SHP77 treated with DMSO at 0.1 percent for 48 hours (cell line): ENCODE measurements around the gene TGFB3.
"Not testable (repeated sequence)": the region's sequence is repeated elsewhere in the genome, so short reads cannot be mapped to it uniquely, and the experiment has no call there.

Source experiments
- DNase-seq: peaks from one replicate; lab custom pipeline; 2025; lab: John Stamatoyannopoulos, UW

The TGFB3 gene

GRCh38 chr14:75960231-75960630 is 21.6 kb downstream of the TGFB3 start:
- no peak for DNase-seq

GRCh38 chr14:75959031-75959430 is 22.8 kb downstream of the TGFB3 start:
- DNase-seq: no peak

DNA sequence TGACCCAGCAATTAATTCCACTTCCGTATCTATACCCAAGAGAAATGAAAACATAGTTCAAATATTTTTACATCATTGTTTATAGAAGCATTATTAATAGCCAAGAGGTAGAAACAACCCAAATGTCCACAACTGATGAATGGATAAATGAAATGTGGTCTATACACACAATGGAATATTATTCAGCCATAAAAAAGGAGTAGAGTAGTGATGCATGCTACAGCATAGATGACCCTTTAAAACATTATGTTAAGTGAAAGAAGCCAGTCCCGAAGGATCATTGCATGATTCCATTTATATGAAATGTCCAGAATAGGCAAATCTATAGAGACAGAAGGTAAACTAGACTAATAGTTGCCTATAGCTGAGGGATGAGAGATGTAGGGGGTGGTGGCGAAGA is 29.3 kb downstream of the TGFB3 start:
- no peak for DNase-seq

GRCh38 chr14:75946785-75947184 is 35.0 kb downstream of the TGFB3 start:
- no peak for DNase-seq

- no peak for DNase-seq
Measured at GRCh38 chr14:75944607-75945241, 37.1 kb downstream of the TGFB3 start.

DNA sequence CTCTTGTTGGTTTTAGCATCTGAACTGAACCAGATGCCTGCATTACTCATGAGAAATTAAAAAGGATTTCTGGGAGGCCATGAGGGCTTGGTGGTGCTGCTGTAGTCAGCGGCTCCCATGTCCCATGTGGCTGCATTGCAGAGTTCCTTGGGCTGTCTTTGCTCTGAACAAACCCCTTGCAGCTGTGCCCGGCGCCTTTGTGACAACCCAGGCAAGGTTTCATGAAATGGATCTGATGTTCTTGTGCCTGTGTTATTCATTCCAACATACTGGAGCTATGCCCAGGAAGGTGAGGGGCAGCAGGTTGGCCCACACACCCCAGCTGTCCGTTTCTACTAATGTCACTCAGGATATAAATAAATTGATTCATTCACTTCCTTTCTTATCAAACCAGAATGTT is 40.8 kb downstream of the TGFB3 start:
- no peak for DNase-seq

DNA sequence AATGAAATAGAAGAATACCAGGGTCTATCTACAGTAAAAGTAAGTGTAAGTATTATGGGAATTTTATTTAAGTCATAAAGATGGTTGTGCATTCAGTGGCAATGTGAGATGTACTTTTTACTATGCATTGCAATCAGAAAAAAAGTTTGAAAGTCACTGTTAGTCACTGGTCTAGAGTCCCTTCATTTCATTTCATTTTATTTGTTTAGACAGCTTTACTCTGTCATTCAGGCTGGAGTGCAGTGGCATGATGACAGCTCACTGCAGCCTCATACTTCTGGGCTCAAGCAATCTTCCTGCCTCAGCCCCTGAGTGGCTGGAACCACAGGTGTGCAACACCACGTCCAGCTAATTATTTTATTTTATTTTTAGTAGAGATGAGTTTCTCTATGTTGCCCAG is 42.6 kb downstream of the TGFB3 start:
- no peak for DNase-seq

DNA sequence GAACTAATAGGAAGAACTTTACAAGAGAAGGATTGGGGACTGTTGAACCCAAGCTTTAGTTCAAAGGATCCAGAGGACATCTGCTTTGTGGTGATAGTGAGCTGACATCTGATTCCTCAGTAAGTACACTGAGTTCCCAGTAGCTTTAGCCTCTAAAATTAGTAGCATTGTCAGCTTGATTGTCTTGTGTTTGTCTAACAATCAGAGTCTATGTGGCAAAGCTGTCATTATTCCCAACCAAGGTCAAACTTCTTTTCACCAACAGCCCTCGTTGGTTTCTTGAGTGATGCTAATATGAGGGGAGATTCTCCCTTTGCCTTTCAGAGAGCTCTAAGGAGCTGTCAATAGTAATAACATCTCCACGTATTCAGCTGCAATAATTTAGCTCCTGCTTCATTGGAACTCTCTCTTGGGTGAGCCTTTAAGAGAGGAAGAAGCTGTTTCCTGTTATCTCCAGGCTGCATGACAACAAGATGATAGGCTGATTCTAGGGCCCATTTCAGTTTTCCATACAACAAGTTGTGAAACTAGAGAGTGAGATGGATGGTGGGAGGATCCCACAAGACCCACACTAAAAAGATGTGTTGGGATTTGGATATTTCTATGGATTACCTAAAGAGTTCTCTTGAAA is 46.7 kb downstream of the TGFB3 start:
- DNase-seq: no peak

DNA sequence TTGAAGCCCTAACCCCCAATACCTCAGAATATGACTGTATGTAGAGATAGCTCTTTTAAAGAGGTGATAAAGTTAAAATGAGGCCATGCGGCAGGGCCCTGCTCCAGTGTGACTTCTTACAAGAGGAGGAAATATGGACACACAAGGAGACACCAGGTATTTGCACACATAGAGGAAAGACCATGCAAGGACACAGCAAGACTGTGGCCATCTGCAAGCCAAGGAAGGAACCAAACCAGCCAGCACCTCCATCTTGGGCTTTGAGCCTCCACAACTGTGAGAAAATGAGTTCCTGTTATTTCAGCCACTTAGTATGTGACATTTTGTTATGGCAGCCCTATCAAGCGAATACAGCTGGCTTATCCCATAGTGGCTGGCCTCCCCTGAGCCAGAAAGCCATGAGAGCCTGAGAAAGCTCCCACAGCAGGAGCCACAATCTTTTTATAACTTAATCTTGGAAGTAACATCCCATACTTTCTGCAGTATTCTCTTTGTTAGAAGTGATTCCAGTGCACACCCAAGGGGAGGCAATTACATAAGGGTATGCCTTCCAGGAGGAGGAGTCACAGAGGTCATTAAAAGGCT is 48.0 kb downstream of the TGFB3 start:
- DNase-seq: no peak

- DNase-seq: no peak
Measured at GRCh38 chr14:75928690-75929181, 53.1 kb downstream of the TGFB3 start.

- DNase-seq: no peak
Measured at GRCh38 chr14:75927564-75928087, 54.2 kb downstream of the TGFB3 start.

- DNase-seq: no peak
Measured at GRCh38 chr14:75926431-75927115, 55.2 kb downstream of the TGFB3 start.

- DNase-seq: not testable (repeated sequence)
Measured at GRCh38 chr14:75925141-75925840, 56.5 kb downstream of the TGFB3 start.

- not testable (repeated sequence) for DNase-seq
Measured at GRCh38 chr14:75920421-75920820, 61.4 kb downstream of the TGFB3 start.

- no peak for DNase-seq
Measured at GRCh38 chr14:75917946-75918335, 63.9 kb downstream of the TGFB3 start.

DNA sequence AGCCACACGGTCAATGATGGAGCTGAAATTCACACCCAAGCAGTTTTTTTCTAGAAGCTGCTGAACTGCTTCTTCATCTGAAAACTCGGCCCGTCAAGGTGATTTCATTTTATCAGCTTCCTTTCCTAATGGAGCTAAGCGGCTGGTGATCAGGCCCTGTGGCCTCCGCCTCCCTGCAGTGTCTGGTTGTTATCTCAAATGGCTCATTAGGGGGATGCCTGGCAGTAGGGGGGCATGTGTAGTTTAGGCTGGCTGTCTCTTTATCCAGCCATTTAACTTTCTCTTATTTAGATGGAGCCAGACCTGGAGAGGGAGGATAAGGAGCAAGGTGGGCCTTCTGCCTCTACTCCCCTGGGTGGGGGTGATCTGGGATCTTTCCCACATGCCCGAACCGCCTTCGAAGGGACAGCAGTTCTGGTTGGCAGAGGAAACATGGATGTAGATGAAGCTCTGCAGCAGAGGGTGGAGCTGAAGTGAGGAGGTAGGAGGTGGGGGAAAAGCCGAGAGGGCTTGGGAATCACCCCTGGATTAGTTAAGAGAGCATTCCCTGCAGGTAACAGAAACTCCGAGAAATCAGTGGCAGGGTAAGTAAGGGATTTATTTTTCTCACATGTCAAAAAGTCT is 64.4 kb downstream of the TGFB3 start:
- DNase-seq: no peak

DNA sequence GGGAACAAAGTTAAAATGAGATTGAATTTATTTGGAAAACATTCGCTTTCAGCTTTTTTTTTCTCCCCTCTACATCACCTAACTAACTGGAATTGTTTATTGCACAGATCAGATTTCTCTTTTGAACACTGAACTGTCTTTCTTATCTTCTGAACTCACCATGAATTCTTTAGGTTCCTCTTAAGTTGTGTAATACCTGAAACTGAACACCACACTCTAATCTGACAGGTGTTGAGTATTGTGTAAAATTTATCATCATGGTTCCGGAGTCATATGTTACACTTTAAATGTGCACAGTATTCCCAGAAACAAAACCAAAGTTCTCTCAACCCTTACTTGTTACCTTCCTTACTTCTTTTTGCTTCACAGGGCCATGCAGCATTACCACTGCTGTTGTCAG is 66.8 kb downstream of the TGFB3 start:
- DNase-seq: no peak

DNA sequence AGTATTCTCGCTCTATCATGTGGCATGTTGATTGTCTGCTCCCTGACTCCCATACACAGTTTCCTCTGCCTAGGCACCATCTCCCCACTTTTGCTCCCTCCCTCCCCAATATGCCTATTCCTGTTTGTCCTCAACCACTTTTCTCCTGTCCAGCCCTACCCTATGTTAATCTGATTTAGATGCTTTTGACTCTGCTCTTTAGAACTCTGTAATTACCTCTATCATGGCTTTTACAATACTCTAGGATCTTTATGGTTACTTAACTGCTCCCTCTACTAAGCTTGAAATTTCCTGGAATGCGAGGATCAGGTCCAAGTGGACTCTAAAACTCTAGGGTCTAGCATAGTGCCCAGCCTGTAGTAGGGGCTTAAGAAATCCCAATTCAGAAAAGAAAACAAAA is 68.6 kb downstream of the TGFB3 start:
- no peak for DNase-seq

GRCh38 chr14:75911883-75912282 is 69.9 kb downstream of the TGFB3 start:
- DNase-seq: no peak

DNA sequence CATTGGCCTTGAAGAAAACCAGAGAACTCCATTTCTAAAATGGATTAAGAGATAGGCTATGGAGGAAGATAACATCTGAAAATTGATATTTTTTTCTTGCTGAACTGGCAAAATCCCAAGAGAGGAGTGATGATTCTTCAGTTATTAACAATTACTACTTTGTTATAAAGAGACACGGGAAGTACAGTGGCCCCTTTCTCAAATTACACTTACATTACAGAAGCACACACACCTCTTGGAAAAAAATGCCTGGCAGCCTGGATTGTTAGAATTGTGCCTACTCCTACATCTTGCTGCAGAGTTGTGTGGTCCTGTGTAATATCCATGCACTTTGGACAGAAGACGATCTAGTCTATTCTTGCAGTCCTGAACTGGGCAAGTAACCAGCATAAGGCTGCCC is 71.7 kb downstream of the TGFB3 start:
- no peak for DNase-seq

DNA sequence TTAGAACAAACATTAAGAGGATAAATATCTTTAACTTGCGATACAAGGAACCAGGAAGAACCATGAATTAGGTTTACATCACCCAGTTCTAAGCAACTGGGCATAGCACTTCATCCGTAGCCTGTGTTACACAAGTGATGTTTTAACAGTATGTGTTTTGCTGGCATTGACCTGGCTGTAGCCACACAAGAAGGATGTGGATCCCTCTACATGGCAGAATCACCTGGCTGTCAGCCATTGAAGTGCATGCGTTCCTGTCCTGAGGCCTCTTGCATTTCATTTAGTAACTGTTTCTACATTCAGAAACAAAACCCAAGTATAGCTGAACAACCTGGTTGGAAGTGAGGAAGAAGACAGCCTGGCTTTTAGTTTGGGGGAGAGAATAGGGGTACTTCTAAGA is 72.2 kb downstream of the TGFB3 start:
- DNase-seq: no peak
